SJSA1 (cell line): ENCODE measurements around the gene NCK2. TPM values are rescaled to one million over a fixed set of nuclear protein-coding genes. Genes with fewer than 3 reads are reported as not detected.

Source experiments
- DNase-seq, 2 experiments: peaks; one replicate each; pipeline ENCODE4 v3.0.0-alpha.2; 2015 to 2020; ENCODE audit warnings: low spot score in 2 of 2, low read depth in 1 of 2
- H3K27ac ChIP-seq: fragments of 250-450 bp; sonication (Bioruptor Pico); 2 replicates; pipeline ENCODE4 v1.5.1; 2020; ENCODE audit warnings: mild to moderate bottlenecking, moderate library complexity
- H3K27me3 ChIP-seq: fragments of 250-450 bp; sonication (Bioruptor Pico); replicated peaks from 2 replicates; pipeline ENCODE4 v1.5.1; 2020; ENCODE audit warnings: mild to moderate bottlenecking, moderate library complexity
- H3K36me3 ChIP-seq: fragments of 250-450 bp; sonication (Bioruptor Pico); 2 replicates; pipeline ENCODE4 v1.5.1; 2020; ENCODE audit warnings: mild to moderate bottlenecking
- H3K4me1 ChIP-seq: fragments of 250-450 bp; sonication (Bioruptor Pico); replicated peaks from 2 replicates; pipeline ENCODE4 v1.6.1; 2021; ENCODE audit warnings: mild to moderate bottlenecking
- H3K4me3 ChIP-seq: fragments of 250-450 bp; sonication (Bioruptor Pico); 2 replicates; pipeline ENCODE4 v1.5.1; 2020; ENCODE audit warnings: mild to moderate bottlenecking
- H3K9me3 ChIP-seq: fragments of 250-450 bp; sonication (Bioruptor Pico); replicated peaks from 2 replicates; pipeline ENCODE4 v1.5.1; 2020; ENCODE audit warnings: mild to moderate bottlenecking
- total RNA-seq: library from RNA; depleted of rRNA; stranded (reverse); fragments of >200 nt; shearing (Covaris generic); gene quantifications from 2 replicates; pipeline ENCODE4 v1.2.3, GENCODE V29; 2014

NCK2 gene
- total RNA-seq, 1 experiment from 2014 or later: 47.1 TPM

DNA sequence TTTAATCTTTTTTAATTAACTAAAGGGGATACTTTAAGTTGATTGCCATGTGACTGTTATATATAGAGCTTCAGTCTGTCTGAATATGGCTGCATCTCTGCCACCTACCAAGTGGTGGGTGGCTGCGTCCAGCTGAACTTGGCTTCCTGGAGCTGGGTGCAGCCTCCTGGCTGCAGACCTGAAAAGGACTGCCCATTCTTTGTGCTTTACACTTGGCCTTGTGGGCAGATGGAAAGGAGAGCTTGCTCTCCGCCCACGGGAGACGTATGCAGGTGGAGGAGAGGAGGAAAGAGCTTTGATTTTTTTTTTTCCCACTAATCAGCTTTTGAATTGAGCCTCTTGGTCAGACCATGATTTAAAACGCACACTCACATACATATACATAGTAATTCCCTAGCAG lies 34.7 kb downstream of the NCK2 start:
- H3K4me3 ChIP-seq: no peak overlapping the region
- H3K27me3 ChIP-seq: no peaks in the 10 kb centered on the region
- no peak overlapping the region for H3K27ac ChIP-seq
- no peaks in the 10 kb centered on the region for H3K9me3 ChIP-seq
- no peaks in the 10 kb centered on the region for H3K36me3 ChIP-seq
- no peak for DNase-seq
- peaks cover 14% of the 10 kb centered on the region for H3K4me1 ChIP-seq

DNA sequence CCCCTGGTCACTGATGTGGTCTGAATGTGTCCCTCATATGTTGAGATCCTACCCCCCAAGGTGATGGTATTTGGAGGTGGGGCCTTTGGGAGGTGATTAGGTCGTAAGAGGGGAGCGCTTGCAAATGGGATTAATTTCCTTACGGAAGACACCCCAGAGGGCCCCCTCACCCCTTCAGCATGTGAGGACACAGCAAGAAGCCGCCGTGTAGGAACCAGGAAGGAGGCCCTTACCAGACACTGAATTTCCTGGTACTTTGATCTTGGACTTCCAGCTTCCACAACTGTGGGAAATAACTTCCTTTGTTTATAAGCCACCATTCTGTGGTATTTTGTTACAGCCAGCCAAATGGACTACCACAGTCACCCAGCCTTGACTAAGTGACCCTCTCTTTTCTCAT lies 35.9 kb downstream of the NCK2 start:
- DNase-seq: no peak
- Histone ChIP-seq H3K9me3 (no peaks in the 10 kb centered on the region), H3K4me1 (peaks cover 12% of the 10 kb centered on the region), H3K36me3 (no peaks in the 10 kb centered on the region), H3K27ac (no peak overlapping the region), H3K4me3 (no peak overlapping the region), H3K27me3 (no peaks in the 10 kb centered on the region)

DNA sequence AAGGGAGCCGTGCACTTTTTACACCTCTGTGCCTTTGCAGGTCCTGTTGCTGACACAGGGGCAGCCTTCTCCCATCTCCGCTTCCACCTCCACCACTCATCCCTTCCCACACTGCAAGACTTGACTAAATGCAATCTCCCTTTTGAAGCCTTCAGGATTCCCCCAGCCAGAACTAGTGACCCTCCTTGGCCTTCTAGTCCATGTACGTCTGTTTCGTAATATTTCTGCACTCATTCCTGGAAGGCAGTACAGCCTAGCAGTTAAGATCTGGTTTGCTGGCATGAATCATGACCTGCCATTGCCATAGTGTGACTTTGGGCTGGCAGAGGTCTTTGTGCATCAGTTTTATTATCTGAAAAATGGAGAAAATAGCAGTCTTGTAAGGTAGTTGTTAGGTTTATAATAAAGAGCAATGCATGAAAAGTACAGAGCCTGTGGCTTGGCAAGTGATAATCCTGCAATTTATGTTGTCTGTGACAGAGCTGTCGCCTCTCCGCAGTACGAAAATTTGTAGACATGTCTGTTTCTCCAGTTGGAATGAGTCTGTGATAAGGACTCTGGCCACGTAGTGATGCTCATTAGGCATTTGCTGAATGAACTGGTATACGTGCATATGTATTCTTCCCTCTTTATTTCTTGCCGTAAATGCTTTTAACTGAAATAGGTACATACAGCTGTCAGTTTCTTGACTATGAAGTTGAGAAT lies 36.7 kb downstream of the NCK2 start:
- peaks cover 7% of the 10 kb centered on the region for H3K4me1 ChIP-seq
- no peaks in the 10 kb centered on the region for H3K9me3 ChIP-seq
- H3K36me3 ChIP-seq: no peaks in the 10 kb centered on the region
- no peak overlapping the region for H3K27ac ChIP-seq
- no peaks in the 10 kb centered on the region for H3K27me3 ChIP-seq
- no peak overlapping the region for H3K4me3 ChIP-seq
- no peak for DNase-seq

DNA sequence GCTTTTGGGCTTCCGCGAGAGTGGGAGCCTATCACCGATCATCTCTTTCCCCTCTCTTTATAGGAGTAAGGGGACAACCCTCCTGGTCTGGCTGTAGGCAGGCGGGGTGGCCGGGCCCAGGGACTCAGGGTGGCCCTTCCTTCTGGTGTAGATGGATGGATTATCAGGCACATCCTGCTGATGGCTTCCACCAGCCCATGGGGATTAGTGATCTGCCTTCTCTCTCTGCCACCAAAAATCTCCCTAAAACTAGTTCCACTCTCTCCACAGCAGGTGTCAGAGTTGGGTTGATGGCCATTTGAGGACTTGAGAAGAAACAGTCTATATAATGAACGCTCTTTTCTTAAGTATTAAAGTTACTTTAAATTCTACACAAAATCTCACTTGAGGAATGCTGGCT lies 37.4 kb downstream of the NCK2 start:
- H3K4me3 ChIP-seq: no peak overlapping the region
- H3K27ac ChIP-seq: no peak overlapping the region
- no peaks in the 10 kb centered on the region for H3K36me3 ChIP-seq
- no peak for DNase-seq
- no peaks in the 10 kb centered on the region for H3K9me3 ChIP-seq
- H3K4me1 ChIP-seq: peaks cover 7% of the 10 kb centered on the region
- H3K27me3 ChIP-seq: no peaks in the 10 kb centered on the region

DNA sequence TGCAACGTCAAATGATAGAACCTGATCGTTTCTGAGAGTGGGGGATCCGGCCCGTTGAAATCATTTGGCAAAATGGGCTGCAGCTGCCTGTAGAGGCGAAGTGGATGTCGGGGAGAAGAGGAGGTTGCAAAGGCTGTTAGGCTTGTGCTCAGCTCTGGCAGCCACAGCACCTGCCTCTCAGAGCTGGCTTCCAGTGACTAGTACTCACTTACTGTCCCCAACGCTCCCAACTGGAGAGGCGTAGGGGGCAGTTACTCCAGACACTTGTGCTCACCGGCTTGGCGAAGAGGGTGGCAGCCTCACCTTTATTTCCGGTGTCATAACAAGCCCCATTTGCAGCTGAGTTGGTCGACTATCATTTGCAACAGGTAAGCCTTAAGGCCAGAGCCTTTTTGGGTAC lies 37.9 kb downstream of the NCK2 start:
- Histone ChIP-seq H3K9me3 (no peaks in the 10 kb centered on the region), H3K27me3 (no peaks in the 10 kb centered on the region), H3K4me3 (no peak overlapping the region), H3K27ac (no peak overlapping the region), H3K36me3 (no peaks in the 10 kb centered on the region), H3K4me1 (peaks cover 7% of the 10 kb centered on the region)
- no peak for DNase-seq

DNA sequence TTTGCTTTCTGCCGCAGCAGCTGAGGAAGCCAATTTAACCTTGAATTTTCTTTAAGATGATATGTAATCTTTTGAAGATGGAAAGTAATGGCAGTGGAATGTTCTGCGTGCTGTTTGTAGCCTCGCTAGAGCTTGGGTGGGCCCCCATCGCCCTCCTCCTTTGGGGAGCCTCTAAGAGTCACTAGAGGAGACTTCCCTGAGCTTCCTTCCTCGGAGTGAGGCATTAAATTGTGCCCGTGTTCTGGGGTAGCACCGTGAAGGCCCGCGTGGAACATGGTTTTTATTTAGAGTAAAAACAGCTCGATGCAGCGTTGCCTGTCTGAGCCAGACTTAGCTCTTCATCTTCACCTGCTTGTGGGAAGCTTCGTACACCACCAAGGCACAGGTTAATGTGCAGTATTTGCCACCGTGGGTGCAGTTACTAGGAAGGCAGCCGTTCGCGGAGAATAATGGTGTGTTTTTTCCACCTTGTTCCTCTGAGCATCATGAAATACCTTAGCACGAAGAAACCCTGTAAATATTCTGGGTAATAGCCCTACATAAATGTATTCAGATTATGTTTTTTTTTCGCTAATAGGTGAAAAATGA lies 38.5 kb downstream of the NCK2 start:
- no peaks in the 10 kb centered on the region for H3K36me3 ChIP-seq
- H3K9me3 ChIP-seq: no peaks in the 10 kb centered on the region
- DNase-seq: no peak
- H3K27ac ChIP-seq: no peak overlapping the region
- H3K4me3 ChIP-seq: no peak overlapping the region
- H3K27me3 ChIP-seq: no peaks in the 10 kb centered on the region
- H3K4me1 ChIP-seq: peaks cover 7% of the 10 kb centered on the region

DNA sequence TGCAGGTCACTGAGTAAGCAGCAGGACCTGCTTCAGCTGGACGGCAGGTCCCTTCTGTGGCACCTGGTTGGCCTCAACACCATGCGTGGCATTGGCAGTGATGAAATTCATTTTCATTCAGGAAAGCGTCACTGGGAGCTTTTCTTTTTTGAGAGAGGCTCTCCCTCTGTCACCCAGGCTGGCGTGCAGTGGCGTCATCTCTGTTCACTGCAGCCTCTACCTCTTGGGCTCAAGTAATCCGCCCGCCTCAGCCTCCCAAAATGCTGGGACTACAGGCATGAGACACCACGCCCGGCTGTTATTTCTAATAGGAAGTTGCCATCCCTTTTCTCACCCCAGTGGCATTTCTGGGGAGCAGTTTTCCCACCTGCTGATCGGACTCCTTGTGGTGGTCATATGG lies 39.3 kb downstream of the NCK2 start:
- no peak overlapping the region for H3K27ac ChIP-seq
- H3K9me3 ChIP-seq: no peaks in the 10 kb centered on the region
- H3K27me3 ChIP-seq: no peaks in the 10 kb centered on the region
- no peak for DNase-seq
- no peak overlapping the region for H3K4me3 ChIP-seq
- peaks cover 12% of the 10 kb centered on the region for H3K4me1 ChIP-seq
- H3K36me3 ChIP-seq: no peaks in the 10 kb centered on the region

DNA sequence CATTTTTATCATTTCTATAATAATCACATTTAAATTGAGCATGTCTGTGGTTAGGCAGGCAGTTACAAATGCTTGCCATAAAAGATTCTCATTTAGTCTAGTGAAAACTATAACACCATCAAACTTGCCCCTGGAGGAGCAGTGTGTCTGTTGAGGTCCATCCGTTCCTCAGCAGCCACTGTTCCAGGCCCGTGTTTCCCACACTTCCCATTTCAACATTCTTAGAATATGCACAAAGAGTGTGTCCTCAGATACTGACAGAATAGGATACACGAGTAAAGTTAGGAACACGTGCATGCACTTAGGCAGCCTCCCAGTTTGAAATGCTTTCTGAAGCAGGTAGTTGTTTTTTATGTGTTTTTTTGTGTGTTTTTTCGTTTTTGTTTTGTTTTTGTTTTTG lies 39.9 kb downstream of the NCK2 start:
- Histone ChIP-seq H3K4me3 (no peak overlapping the region), H3K9me3 (no peaks in the 10 kb centered on the region), H3K27ac (no peak overlapping the region), H3K36me3 (no peaks in the 10 kb centered on the region), H3K4me1 (peaks cover 16% of the 10 kb centered on the region), H3K27me3 (no peaks in the 10 kb centered on the region)
- no peak for DNase-seq

DNA sequence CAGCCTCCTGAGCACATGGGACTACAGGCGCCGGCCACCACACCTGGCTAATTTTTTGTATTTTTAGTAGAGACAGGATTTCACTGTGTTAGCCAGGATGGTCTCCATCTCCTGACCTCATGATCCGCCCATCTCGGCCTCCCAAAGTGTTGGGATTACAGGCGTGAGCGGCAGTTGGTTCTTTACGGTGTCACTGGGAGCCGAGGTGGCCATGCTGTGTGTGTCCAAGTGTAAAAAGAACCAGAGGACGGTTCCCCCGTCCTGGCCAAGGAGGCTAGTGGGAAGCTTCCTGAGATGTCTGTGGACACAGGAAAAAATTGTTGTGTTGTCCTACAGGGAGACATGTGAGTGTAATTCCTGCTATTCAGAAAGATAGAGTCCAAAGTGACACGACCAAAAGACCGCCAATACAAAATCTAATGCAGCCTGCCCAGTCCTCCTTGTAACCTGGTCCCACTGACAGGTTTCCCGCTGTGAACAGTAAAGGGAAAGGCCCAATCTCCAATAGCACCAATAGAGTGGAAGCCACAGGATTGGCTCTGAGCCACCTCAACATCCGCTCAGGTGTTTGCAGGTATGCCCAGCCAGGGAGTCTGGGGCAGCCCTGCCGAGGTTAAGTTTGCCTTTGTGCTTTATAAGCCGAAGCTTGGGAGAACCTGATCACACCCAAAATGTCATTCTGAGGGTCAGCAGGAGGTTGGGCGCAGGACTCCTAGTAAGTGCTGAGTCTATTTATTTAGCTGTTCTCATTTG lies 40.6 kb downstream of the NCK2 start:
- Histone ChIP-seq H3K27me3 (no peaks in the 10 kb centered on the region), H3K4me3 (no peak overlapping the region), H3K9me3 (no peaks in the 10 kb centered on the region), H3K36me3 (no peaks in the 10 kb centered on the region), H3K27ac (no peak overlapping the region), H3K4me1 (peaks cover 22% of the 10 kb centered on the region)
- no peak for DNase-seq

DNA sequence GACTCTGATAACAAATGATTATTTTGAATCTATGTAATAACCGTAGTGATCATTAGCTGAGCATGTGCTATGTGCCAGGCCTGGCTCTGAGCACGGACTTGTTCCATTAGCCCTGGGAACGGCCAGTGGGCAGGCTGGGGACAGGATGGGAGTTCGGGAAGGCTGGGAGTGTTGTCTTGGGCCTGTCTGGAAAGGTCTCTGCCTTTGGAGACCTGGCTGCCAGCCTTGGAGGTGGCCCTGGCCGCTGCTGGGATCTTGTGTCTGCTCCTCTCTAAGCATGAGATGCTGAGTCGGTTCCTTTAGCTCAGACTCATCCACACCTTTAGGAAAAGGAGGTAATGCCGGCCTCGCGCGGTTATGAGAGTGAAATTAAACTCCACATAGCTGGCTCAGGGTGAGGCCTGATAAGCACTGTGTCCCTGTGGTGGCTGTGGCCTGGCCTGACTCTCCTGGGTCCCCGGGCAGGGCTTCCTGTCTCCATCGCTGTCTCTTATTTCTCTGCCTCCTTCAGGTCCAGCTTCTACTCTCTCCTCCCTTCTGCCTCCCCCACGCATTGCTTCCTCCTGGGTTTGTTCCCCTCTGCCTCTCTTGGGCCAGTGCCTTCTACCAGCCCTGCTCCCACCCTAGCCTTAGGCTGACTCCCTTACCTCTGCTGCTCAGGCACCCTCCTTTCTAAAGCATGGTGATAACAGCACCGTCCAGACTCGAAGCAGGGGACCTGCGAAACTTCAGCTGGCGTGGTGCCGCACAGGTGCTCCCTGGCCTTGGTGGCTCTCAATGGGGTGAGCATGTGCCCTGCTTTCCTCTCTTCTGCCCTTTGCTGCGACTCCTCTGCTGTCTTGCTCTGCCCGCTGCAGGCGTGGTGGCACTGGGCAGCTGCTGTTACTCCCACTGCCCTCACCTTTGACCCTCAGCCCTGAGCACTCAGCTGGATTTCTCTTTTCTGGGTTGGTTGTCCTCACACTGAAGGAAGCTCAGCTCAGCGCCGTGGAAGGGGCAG lies 41.8 kb downstream of the NCK2 start:
- Histone ChIP-seq H3K9me3 (no peaks in the 10 kb centered on the region), H3K4me3 (no peak overlapping the region), H3K36me3 (no peaks in the 10 kb centered on the region), H3K27ac (no peak overlapping the region), H3K27me3 (no peaks in the 10 kb centered on the region), H3K4me1 (peaks cover 22% of the 10 kb centered on the region)
- no peak for DNase-seq

DNA sequence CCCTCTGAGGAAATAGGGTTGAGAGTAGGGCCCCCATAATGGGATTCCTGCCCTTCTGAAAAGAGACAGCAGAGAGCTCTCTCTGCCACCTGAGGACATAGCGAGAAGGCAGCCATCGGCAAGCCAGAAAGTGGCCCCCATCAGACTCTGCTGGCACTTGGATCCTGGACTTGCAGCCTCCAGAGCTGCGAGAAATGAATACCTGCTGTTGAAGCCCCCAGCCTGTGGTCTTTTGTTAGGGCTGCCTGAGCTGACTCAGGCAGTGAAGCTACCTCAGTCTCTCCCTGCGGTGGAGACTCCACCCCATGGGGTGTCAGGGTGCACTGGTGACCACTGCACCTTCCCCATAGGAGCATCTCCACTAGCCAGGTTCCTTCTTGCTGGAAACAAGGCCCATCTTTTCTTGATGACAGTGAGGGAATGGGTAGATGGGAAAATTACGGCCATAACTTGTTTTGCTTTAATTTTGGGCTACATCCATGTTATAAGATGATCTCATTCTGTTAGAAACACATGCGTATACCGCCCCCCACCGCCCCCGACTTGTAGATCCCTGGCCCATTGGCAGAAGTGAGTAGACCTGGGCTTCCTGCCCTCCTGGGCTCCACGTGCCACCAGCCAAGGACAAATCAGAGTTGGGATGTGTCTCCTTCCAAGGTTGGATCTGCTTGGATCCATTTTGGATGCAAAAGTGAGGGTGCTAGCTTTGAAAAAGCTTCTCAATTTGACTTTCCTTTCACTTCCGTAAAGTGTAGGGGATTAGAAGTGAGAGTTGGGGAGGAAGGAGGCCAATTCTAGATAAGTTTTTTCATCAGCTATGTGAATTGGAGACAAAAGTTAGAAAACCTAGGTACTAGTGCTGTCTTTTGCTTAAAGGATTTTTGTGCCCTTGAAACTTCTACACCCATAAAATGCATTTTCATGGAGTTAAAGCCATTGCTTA lies 42.9 kb downstream of the NCK2 start:
- no peak for DNase-seq

DNA sequence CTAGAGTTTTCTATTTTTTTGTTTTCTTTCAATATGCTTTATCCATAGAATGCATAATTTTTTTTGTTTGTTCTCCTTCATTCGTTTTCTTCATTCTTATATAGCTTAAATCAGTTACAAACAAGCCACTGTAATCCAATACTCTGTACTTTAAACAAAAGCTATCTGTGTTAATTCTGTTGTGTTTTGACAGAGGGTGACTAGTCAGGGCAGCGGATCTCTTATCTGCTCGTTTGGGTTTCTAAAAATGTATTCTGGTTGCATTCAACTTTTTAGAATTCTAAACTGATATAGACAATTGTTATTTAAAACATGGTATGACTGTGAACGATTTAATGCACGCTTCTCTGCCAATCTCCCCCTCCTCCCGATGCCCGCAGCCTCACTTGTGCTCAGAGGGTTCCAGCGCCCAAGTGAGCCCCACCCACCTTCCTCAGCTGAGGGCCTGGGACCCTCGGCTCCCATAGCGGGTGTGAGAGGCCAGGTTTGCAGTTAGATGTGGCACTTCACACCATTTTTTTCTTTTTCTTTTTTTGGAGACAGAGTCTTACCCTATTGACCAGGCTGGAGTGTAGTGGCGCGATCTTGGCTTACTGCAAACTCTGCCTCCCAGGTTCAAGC lies 44.1 kb downstream of the NCK2 start:
- Histone ChIP-seq H3K36me3 (no peaks in the 10 kb centered on the region), H3K27me3 (no peaks in the 10 kb centered on the region), H3K4me1 (peaks cover 22% of the 10 kb centered on the region), H3K4me3 (no peak overlapping the region), H3K27ac (no peak overlapping the region), H3K9me3 (no peaks in the 10 kb centered on the region)
- DNase-seq: no peak

More for the DNA sequence above, 42.9 kb downstream of the NCK2 start:
- H3K4me3 ChIP-seq: no peak overlapping the region
- H3K27me3 ChIP-seq: no peaks in the 10 kb centered on the region
- H3K4me1 ChIP-seq: peaks cover 22% of the 10 kb centered on the region
- no peaks in the 10 kb centered on the region for H3K36me3 ChIP-seq
- no peaks in the 10 kb centered on the region for H3K9me3 ChIP-seq
- no peak overlapping the region for H3K27ac ChIP-seq
